NCI-H2196 treated with DMSO at 0.1 percent for 48 hours (cell line): ENCODE results near the gene SUGP1.

Experiments
- DNase-seq: peaks from one replicate; lab custom pipeline; 2025; ENCODE audit not compliant: unreplicated experiment; lab: John Stamatoyannopoulos, UW

The SUGP1 gene

DNA sequence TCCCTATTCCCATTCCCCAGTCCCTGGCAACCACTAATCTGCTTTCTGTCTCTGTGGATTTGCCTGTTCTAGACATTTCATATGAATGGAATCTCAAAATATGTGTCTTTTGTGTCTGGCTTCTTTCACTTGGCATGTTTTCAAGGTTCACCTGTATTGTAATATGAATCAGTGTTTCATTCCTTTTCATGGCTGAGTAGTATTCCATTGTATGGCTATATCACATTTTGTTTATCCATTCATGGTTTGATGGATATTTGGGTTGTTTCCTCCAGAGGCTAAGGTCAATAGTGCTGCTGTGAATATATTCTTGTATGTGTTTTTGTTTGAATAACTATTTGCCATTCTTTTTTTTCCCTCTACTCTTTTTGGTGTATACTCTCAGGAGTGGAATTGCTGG, 84.1 kb downstream of the SUGP1 start:
- DNase-seq: no peak

DNA sequence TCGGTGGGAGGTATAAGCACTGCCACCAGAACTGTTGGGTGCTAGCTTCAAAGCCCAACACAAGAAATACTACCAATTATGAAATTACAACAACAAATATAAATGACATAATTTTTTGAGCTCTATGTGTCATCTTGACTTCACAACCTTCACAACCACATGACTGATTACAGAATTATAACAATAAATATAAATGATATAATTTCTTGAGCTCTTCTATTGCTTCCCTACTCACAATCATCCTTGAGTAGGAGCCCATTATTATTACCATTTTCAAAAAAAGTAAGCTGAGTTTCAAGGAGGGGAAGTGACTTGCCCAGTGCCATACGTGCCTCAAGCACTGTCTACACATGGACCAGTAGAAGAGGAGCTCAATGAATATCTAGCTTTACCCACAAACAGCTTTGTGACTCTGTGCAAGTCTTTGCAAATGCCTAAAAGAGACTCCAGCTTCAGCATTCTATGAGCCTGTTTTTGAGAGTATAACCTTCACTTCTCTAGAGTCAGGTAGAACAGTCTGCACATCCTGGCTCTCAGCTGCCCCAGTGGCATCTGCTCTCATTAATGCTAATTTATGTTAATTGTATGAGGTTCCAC, 86.0 kb downstream of the SUGP1 start:
- no peak for DNase-seq

DNA sequence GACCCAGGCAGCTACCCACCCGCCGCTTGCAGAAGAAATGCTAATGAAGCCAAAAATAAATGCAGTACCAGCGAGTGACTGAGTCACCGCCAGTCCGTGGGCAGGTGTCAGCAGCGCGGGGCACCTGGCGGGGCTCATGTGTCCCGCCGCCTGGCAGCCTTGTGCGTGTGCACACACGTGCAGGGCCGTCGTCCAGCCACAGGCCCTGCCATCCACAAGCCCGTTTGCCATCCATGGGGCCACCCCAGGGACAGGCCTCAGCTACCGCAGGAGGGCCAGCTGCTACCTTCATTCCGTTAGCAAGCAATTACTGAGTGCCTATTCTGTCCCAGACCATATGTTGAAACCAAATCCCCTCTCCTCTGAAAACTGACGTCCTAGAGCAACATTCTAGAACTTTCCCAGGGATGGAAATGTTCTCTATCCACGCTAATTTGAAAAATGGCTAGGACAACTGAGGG, 88.0 kb downstream of the SUGP1 start:
- no peak for DNase-seq

DNA sequence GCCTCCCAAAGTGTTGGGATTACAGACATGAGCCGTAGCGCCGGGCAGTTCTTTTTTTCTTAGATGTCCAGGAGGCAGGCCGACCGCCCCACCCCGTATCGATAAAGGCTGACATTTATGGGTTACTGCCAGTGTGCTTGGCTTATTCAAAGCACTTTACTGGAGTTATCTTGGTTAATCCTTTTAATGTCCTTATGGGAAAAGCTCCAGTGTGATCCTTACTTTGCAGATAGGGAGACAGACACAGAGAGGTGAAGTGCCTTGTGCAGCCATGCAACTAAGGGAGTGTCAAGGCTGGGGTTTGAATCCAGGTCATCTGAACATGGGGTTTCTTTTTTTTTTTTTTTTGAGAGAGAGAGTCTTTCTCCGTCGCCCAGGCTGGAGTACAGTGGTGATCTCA, 89.3 kb downstream of the SUGP1 start:
- no peak for DNase-seq

DNA sequence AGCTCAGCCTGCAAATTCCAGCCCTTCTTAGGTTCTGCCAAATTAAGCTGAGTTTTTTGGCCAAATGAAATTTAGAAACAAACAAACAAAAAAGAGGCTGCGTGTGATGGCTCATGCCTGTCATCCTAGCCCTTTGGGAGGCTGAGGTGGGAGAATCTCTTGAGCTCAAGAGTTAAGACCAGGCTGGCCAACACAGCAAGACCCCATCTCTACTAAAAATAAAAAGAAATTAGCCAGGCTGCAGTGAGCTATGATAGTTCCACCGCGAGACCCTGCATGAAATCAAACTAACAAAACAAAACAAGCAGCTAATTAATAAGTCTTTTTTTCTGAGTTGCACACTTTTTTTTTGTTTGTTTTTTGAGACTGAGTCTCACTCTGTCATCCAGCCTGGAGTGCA, 90.6 kb downstream of the SUGP1 start:
- DNase-seq: no peak

DNA sequence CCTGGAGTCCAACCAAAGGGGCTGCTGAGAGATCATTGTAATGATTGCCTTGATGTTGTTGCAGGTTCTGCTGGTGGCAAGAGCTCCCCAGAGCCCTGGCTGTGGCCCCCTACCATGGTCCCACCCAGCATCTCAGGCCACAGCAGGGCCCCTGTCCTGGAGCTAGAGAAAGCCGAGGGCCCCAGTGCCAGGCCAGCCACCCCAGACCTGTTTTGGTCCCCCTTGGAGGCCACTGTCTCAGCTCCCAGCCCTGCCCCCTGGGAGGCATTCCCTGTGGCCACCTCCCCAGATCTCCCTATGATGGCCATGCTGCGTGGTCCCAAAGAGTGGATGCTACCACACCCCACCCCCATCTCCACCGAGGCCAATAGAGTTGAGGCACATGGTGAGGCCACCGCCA, 93.1 kb downstream of the SUGP1 start:
- DNase-seq: no peak

DNA sequence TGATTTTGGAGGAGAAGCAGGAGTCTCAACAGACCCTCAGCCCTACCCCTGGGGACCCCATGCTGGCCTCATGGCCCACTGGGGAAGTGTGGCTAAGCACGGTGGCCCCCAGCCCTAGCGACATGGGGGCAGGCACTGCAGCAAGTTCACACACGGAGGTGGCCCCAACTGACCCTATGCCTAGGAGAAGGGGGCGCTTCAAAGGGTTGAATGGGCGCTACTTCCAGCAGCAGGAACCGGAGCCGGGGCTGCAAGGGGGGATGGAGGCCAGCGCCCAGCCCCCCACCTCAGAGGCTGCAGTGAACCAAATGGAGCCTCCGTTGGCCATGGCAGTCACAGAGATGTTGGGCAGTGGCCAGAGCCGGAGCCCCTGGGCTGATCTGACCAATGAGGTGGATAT, 93.6 kb downstream of the SUGP1 start:
- DNase-seq: no peak

DNA sequence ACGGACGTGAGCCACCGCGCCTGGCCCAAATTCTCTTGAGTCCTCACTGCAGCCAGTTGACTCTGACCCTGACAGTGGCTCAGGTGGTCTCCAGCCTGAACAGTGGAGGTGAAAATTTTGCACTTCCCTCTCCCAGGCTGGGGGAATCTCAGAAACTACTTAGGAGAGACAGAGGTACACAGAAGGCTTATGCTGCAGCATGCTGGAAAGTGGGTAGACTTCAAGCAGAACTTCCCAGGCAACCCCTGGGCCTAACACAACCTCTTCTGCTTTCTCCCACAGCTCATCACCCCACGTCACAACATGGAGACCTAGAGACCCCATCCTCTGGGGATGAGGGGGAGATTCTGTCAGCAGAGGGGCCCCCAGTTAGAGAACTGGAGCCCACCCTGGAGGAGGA, 94.1 kb downstream of the SUGP1 start:
- DNase-seq: no peak
